NT2/D1 (cell line): Measurements from ENCODE around the gene ISYNA1.
A peak's percentile ranks its signal among the peaks of the same experiment; 100 is the strongest.

Source experiments
- DNase-seq: peaks from one replicate; pipeline ENCODE4 v3.0.0-alpha.2; 2011; ENCODE audit warnings: low read depth, low spot score
- H3K27me3 ChIP-seq: 2 replicates; pipeline ENCODE4 v1.6.0; 2011; ENCODE audit warnings: mild to moderate bottlenecking; ENCODE audit not compliant: insufficient read length, insufficient read depth
- H3K36me3 ChIP-seq: 2 replicates; pipeline ENCODE4 v1.6.1; 2011; ENCODE audit warnings: mild to moderate bottlenecking, low read length, mixed read lengths; ENCODE audit not compliant: insufficient read depth, insufficient read length
- H3K4me1 ChIP-seq: 2 replicates; pipeline ENCODE4 v1.5.1; 2011; ENCODE audit not compliant: insufficient read depth, insufficient read length
- H3K4me3 ChIP-seq: 2 replicates; pipeline ENCODE4 v1.5.1; 2011; ENCODE audit warnings: low read depth; ENCODE audit not compliant: insufficient read length
- H3K9ac ChIP-seq: 2 replicates; pipeline ENCODE4 v1.6.0; 2011; ENCODE audit warnings: low read depth; ENCODE audit not compliant: insufficient read length
- H3K9me3 ChIP-seq: 2 replicates; pipeline ENCODE4 v1.5.1; 2011; ENCODE audit warnings: mild to moderate bottlenecking, low read length; ENCODE audit not compliant: insufficient read depth
- SUZ12 ChIP-seq: IDR thresholded peaks from 2 replicates; pipeline ENCODE4 v1.6.1; 2011; ENCODE audit not compliant: insufficient read length, insufficient read depth; ENCODE audit errors: extremely low read depth
- YY1 ChIP-seq: IDR thresholded peaks from 2 replicates; pipeline ENCODE4 v1.6.1; 2011; ENCODE audit not compliant: insufficient read length, insufficient read depth
- ZNF274 ChIP-seq: IDR thresholded peaks from 2 replicates; pipeline ENCODE4 v1.6.1; 2011; ENCODE audit warnings: mild to moderate bottlenecking, low read depth, low read length

The ISYNA1 gene

GRCh38 chr19:18432275-18433014 is 5.5 kb downstream of the ISYNA1 start:
- H3K27me3 ChIP-seq = no peaks in the 10 kb centered on the region
- TF ChIP-seq ZNF274 = no peak
- no peak for TF ChIP-seq SUZ12
- no peak for TF ChIP-seq YY1
- peaks cover 24% of the 10 kb centered on the region for H3K36me3 ChIP-seq
- no peak for DNase-seq
- peaks cover 45% of the 10 kb centered on the region for H3K4me1 ChIP-seq
- peak overlapping the region; percentile 83 for H3K9ac ChIP-seq
- H3K4me3 ChIP-seq = peak overlapping the region; percentile 62
- no peaks in the 10 kb centered on the region for H3K9me3 ChIP-seq

- Histone ChIP-seq H3K9me3 (no peaks in the 10 kb centered on the region), H3K9ac (peak overlapping the region; percentile 66), H3K4me1 (peaks cover 51% of the 10 kb centered on the region), H3K27me3 (no peaks in the 10 kb centered on the region), H3K4me3 (no peak overlapping the region), H3K36me3 (peaks cover 23% of the 10 kb centered on the region)
- no peak for DNase-seq
- TF ChIP-seq YY1 = no peak
- no peak for TF ChIP-seq SUZ12
- no peak for TF ChIP-seq ZNF274
Observed at GRCh38 chr19:18431351-18432197, 6.4 kb downstream of the ISYNA1 start.

- TF ChIP-seq YY1 (no peak), ZNF274 (no peak), SUZ12 (no peak)
- H3K9ac ChIP-seq = no peak overlapping the region
- no peak for DNase-seq
- no peaks in the 10 kb centered on the region for H3K27me3 ChIP-seq
- H3K36me3 ChIP-seq = peaks cover 14% of the 10 kb centered on the region
- H3K9me3 ChIP-seq = no peaks in the 10 kb centered on the region
- H3K4me1 ChIP-seq = peaks cover 52% of the 10 kb centered on the region
- no peak overlapping the region for H3K4me3 ChIP-seq
Observed at GRCh38 chr19:18430417-18431144, 7.4 kb downstream of the ISYNA1 start.

- TF ChIP-seq YY1 = no peak
- TF ChIP-seq SUZ12 = no peak
- TF ChIP-seq ZNF274 = no peak
- Histone ChIP-seq H3K4me1 (peaks cover 53% of the 10 kb centered on the region), H3K4me3 (peak overlapping the region; percentile 8), H3K9ac (peak overlapping the region; percentile 44), H3K27me3 (no peaks in the 10 kb centered on the region), H3K36me3 (peaks cover 6% of the 10 kb centered on the region), H3K9me3 (no peaks in the 10 kb centered on the region)
- DNase-seq = no peak
Observed at GRCh38 chr19:18429717-18430416, 8.1 kb downstream of the ISYNA1 start.

GRCh38 chr19:18428787-18429674 is 8.9 kb downstream of the ISYNA1 start:
- peak; percentile 88 for DNase-seq
- Histone ChIP-seq H3K4me3 (peak overlapping the region; percentile 45), H3K36me3 (no peaks in the 10 kb centered on the region), H3K9ac (peak overlapping the region; percentile 59), H3K9me3 (no peaks in the 10 kb centered on the region), H3K27me3 (no peaks in the 10 kb centered on the region), H3K4me1 (peaks cover 54% of the 10 kb centered on the region)
- TF ChIP-seq SUZ12 (no peak), ZNF274 (no peak), YY1 (no peak)

GRCh38 chr19:18428173-18428786 is 9.7 kb downstream of the ISYNA1 start:
- Histone ChIP-seq H3K4me1 (peaks cover 61% of the 10 kb centered on the region), H3K36me3 (no peaks in the 10 kb centered on the region), H3K27me3 (peaks cover 2% of the 10 kb centered on the region), H3K9ac (peak overlapping the region; percentile 59), H3K9me3 (no peaks in the 10 kb centered on the region), H3K4me3 (peak overlapping the region; percentile 45)
- TF ChIP-seq ZNF274 (no peak), SUZ12 (no peak), YY1 (no peak)
- DNase-seq = no peak
